GM18873 (cell line): ENCODE measurements around the gene MAP7.
"Not testable (repeated sequence)": the region's sequence is repeated elsewhere in the genome, so short reads cannot be mapped to it uniquely, and the experiment has no call there.

Experiments
- ATAC-seq: cut with Tn5 transposase; IDR thresholded peaks from one replicate; pipeline ENCODE4 v1.9.1; 2021; ENCODE audit warnings: mild to moderate bottlenecking, moderate library complexity, moderate number of reproducible peaks; ENCODE audit not compliant: unreplicated experiment, low FRiP score

The MAP7 gene

DNA sequence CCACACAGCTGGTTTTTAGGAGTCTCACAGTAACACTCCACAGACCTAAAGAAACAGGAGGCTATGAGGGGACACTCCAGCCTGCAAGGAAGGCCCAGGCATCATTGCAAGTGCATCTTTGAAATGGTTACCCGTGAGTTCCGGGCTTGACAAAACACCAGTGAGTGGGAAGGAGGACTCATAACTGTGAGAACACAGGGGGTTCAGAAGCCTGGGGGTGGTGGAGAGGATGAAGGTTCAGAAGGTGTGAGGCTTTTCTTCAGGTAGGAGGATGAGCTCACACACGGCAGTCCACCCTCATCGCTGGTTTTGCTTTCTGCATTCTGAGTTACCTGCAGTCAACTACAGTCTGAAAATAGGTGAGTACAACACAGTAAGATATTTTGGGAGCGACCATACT is 39.9 kb downstream of the MAP7 start:
- ATAC-seq: no peak

- ATAC-seq: no peak
Measured at GRCh38 chr6:136508725-136509392, 41.4 kb downstream of the MAP7 start.

- ATAC-seq: no peak
Measured at GRCh38 chr6:136506124-136506799, 44.0 kb downstream of the MAP7 start.

- ATAC-seq: no peak
Measured at GRCh38 chr6:136503303-136504029, 46.8 kb downstream of the MAP7 start.

- ATAC-seq: no peak
Measured at GRCh38 chr6:136502786-136503185, 47.4 kb downstream of the MAP7 start.

DNA sequence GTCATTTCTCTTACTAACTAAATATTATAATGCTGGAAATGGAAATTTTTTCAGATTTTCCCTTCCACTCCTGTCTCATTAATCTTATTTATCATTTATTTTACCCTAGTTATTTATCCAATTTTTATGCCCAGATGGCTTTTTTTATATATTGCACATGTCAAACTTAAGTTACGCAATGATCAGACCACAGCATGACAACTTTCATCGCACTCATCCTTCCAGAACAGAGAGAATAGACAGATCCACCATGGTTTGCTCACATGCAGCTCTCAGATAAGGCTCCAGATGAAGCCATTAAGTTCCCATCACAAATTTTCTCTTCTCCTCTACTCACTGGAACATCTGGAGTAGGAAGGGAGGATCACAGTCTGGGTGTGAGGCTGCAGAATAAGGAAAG is 48.7 kb downstream of the MAP7 start:
- ATAC-seq: no peak

DNA sequence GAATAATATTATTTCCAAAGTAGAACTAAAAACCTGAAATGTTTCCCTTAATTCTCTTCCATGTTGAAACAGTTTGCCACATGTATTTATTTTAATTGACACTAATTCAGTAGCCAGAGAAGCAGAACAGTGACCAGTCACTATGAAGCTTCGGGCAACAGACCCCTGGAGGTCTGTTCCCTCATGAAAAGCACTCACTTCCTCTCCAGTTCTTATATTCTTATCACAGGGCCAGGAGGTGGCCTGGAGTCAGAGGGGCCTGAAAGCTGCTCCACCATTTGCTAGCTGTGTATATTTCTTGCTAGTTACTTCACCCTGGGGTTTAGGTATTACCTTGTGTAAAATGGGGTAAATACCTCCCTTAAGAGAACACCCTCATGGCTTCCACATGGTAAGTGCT is 49.1 kb downstream of the MAP7 start:
- ATAC-seq: no peak

GRCh38 chr6:136500414-136500813 is 49.8 kb downstream of the MAP7 start:
- ATAC-seq: no peak

GRCh38 chr6:136499370-136499769 is 50.9 kb downstream of the MAP7 start:
- ATAC-seq: no peak

- ATAC-seq: not testable (repeated sequence)
Measured at GRCh38 chr6:136496449-136496848, 53.8 kb downstream of the MAP7 start.

- no peak for ATAC-seq
Measured at GRCh38 chr6:136494710-136495109, 55.5 kb downstream of the MAP7 start.

- ATAC-seq: no peak
Measured at GRCh38 chr6:136494059-136494458, 56.2 kb downstream of the MAP7 start.

- ATAC-seq: no peak
Measured at GRCh38 chr6:136492409-136492808, 57.8 kb downstream of the MAP7 start.

DNA sequence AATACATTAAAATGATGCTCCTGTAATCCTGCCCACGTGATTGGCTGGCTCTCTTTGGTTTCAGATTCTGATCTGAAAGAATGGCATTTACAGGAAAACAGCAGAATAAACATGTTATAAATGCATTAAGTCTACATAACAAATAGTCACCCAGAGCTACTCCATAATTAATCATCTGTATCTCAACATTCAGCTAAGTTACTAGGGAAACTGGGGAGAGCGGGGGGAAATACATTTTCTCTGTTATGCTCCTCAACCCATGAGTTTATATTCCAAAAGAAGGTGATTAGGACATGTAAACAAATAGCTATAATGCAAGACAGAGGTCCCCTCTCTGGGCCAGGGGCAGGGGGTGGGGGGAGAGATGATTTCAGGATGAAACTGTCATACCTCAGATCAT is 58.5 kb downstream of the MAP7 start:
- no peak for ATAC-seq

- ATAC-seq: no peak
Measured at GRCh38 chr6:136491251-136491650, 59.0 kb downstream of the MAP7 start.

GRCh38 chr6:136489689-136490033 is 60.6 kb downstream of the MAP7 start:
- not testable (repeated sequence) for ATAC-seq

- ATAC-seq: no peak
Measured at GRCh38 chr6:136487759-136488425, 62.3 kb downstream of the MAP7 start.

GRCh38 chr6:136486357-136486756 is 63.9 kb downstream of the MAP7 start:
- ATAC-seq: no peak

DNA sequence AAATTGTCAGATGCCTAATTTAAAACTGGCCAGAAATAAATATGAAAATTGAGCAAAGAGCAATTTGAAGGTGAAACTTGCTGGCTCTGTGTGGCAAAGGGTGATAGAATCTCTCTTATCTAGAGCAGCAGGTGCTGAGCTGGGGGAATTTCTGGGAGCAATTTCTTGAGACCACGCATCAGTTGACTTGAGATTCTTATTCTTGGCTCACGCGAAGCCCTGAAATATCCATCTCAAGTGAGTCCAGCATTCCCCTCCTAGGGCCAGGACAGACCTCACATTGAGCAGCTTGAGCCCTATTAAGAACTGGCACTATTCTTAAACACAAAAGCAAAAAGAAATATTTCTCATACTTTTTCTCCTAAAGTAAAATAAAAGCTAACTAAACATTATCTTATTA is 66.3 kb downstream of the MAP7 start:
- no peak for ATAC-seq

DNA sequence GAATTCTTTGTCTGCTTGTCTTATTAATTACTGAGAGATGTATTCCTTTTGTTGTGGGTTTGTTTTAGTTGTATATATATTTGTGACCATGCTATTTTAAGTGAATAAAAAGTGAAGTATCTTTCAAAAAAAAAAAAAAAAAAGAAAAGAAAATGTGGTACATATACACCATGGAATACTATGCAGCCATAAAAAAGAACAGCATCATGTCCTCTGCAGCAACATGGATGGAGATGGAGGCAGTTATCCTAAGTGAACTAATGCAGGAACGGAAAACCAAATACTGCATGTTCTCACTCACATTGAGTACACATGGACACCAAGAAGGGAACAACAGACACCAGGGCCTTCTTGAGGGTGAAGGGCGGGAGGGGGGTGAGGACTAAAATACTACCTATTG is 67.2 kb downstream of the MAP7 start:
- ATAC-seq: not testable (repeated sequence)

DNA sequence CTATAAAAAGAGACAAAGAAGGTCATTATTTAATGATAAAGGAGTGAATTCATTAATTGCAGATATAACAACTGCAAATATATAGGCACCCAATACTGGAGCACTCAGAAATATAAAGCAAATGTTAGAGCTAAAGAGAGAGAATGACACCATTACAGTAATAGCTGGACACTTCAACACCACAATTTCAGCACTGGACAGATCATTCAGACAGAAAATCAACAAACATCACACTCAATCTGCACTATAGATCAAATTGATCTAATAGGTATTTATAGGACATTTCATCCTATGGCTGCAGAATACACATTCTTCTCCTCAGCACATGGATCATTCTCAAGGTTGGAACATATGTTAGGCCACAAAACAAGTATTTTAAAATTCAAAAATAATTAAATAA is 72.7 kb downstream of the MAP7 start:
- ATAC-seq: no peak
